Measurements from ENCODE around the gene ZFPM1.
"Not testable (repeated sequence)": the region's sequence is repeated elsewhere in the genome, so short reads cannot be mapped to it uniquely, and the experiment has no call there.

DNA sequence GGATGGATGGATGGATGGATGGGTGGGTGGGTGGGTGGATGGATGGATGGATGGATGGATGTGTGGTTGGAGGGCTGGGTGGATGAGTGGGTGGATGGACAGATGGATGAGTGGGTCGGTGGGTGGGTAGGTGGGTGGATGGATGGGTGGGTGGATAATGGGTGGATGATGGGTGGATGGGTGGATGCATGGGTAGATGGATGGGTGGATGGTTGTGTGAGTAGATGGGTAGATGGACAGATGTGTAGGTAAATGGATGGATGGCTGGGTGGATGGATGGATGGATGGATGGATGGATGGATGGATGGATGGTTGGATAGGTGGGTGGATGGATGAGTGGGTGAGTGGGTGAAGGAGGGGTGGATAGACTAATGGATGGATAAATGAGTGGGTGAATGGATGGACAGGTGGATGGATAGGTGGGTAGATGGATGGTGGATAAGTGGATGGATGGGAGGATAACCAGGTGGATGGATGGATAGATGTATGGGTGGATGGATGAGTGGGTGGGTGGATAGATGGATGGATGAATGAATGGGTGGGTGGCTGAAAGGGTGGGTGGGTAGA lies 64.2 kb downstream of the ZFPM1 start:
- TF ChIP-seq, protein P1, sequence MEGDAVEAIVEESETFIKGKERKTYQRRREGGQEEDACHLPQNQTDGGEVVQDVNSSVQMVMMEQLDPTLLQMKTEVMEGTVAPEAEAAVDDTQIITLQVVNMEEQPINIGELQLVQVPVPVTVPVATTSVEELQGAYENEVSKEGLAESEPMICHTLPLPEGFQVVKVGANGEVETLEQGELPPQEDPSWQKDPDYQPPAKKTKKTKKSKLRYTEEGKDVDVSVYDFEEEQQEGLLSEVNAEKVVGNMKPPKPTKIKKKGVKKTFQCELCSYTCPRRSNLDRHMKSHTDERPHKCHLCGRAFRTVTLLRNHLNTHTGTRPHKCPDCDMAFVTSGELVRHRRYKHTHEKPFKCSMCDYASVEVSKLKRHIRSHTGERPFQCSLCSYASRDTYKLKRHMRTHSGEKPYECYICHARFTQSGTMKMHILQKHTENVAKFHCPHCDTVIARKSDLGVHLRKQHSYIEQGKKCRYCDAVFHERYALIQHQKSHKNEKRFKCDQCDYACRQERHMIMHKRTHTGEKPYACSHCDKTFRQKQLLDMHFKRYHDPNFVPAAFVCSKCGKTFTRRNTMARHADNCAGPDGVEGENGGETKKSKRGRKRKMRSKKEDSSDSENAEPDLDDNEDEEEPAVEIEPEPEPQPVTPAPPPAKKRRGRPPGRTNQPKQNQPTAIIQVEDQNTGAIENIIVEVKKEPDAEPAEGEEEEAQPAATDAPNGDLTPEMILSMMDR (IDR thresholded peaks at IDR 0.05) = not testable (repeated sequence)
- not testable (repeated sequence) for TF ChIP-seq POLR2A (IDR thresholded peaks at IDR 0.05); POLR2AphosphoS5 (IDR thresholded peaks at IDR 0.05; ENCODE audit: insufficient read depth in 1 of 2, low read depth in 1 of 2)
